IMR-90 (cell line): ENCODE results near the gene CRIM1. TPM values are rescaled to one million over a fixed set of nuclear protein-coding genes. Genes with fewer than 3 reads are reported as not detected.
A peak's percentile ranks its signal among the peaks of the same experiment; 100 is the strongest.

Experiments used
- ATAC-seq: fragments of 200-7000 bp; cut with Tn5 transposase; 2 replicates; pipeline ENCODE4 v1.9.1; 2020; ENCODE audit warnings: low read depth, mild to moderate bottlenecking, moderate library complexity
- BruUV-seq: library from RNA; stranded (reverse); fragments of 400-500 nt; replicated peaks from 2 replicates; lab custom pipeline; 2021; lab: Mats Ljungman, UMichigan
- CTCF ChIA-PET: fragments of 300-600 bp; formaldehyde crosslinking; extraction: SDS; loops from one replicate; lab custom pipeline; 2021; ENCODE audit warnings: antibody characterized with exemption; lab: Yijun Ruan, JAX
- POLR2A ChIA-PET: fragments of 300-600 bp; sonication (Branson Sonifier 250); formaldehyde crosslinking; loops from one replicate; lab custom pipeline; 2022; ENCODE audit warnings: antibody characterized with exemption; ENCODE audit not compliant: unreplicated experiment; lab: Charles Lee
- DNase-seq: peaks from one replicate; pipeline ENCODE4 v3.0.0; 2013
- H2AFZ ChIP-seq: replicated peaks from 2 replicates; pipeline ENCODE3; 2013; ENCODE audit warnings: low read length, mild to moderate bottlenecking; ENCODE audit not compliant: poor library complexity
- H2AK5ac ChIP-seq: 2 replicates; pipeline ENCODE4 v1.6.1; 2013; ENCODE audit warnings: low read depth, low read length, inconsistent platforms
- H2AK9ac ChIP-seq: replicated peaks from 2 replicates; pipeline ENCODE3; 2013; ENCODE audit warnings: mild to moderate bottlenecking, low read depth, low read length, moderate library complexity; ENCODE audit not compliant: poor library complexity
- H2BK120ac ChIP-seq: 2 replicates; pipeline ENCODE4 v1.6.1; 2013; ENCODE audit warnings: low read depth, low read length, inconsistent platforms
- H2BK15ac ChIP-seq: 3 replicates; pipeline ENCODE4 v1.6.1; 2013; ENCODE audit warnings: low read depth, low read length, inconsistent platforms
- H2BK20ac ChIP-seq: 2 replicates; pipeline ENCODE4 v1.6.1; 2013; ENCODE audit warnings: low read depth, mild to moderate bottlenecking, inconsistent platforms, low read length, moderate library complexity
- H2BK5ac ChIP-seq: 2 replicates; pipeline ENCODE4 v1.6.1; 2013; ENCODE audit warnings: mild to moderate bottlenecking, low read depth, low read length, inconsistent platforms; ENCODE audit not compliant: poor library complexity, severe bottlenecking
- H3K14ac ChIP-seq: replicated peaks from 2 replicates; pipeline ENCODE4 v1.6.1; 2013; ENCODE audit warnings: low read depth, low read length, inconsistent platforms
- H3K18ac ChIP-seq: 2 replicates; pipeline ENCODE4 v1.6.1; 2013; ENCODE audit warnings: low read depth, low read length, control low read depth
- H3K23ac ChIP-seq: 2 replicates; pipeline ENCODE4 v1.6.1; 2013; ENCODE audit warnings: low read depth, low read length, inconsistent platforms
- H3K27ac ChIP-seq: 2 replicates; pipeline ENCODE4 v1.5.1; 2013; ENCODE audit warnings: mild to moderate bottlenecking, control low read depth, low read length; ENCODE audit not compliant: insufficient read depth
- H3K27me3 ChIP-seq: 2 replicates; pipeline ENCODE4 v1.6.1; 2013; ENCODE audit warnings: low read length; ENCODE audit not compliant: control insufficient read depth, insufficient read depth
- H3K36me3 ChIP-seq: 2 replicates; pipeline ENCODE4 v1.6.1; 2013; ENCODE audit warnings: low read length, mixed read lengths; ENCODE audit not compliant: control insufficient read depth, insufficient read depth
- H3K4ac ChIP-seq: 2 replicates; pipeline ENCODE4 v1.6.1; 2013; ENCODE audit warnings: low read depth, low read length, inconsistent platforms
- H3K4me1 ChIP-seq: 2 replicates; pipeline ENCODE4 v1.6.1; 2013; ENCODE audit warnings: low read length, mixed read lengths; ENCODE audit not compliant: control insufficient read depth, insufficient read depth
- H3K4me2 ChIP-seq: 2 replicates; pipeline ENCODE4 v1.6.1; 2013; ENCODE audit warnings: low read depth, mild to moderate bottlenecking, control low read depth, low read length, moderate library complexity
- H3K4me3 ChIP-seq: 2 replicates; pipeline ENCODE4 v1.5.1; 2013; ENCODE audit warnings: low read depth, mild to moderate bottlenecking, control low read depth, low read length, moderate library complexity; ENCODE audit not compliant: insufficient read depth
- H3K56ac ChIP-seq: 2 replicates; pipeline ENCODE4 v1.6.1; 2013; ENCODE audit warnings: low read length, inconsistent platforms; ENCODE audit not compliant: insufficient read depth; ENCODE audit errors: extremely low read depth
- H3K79me1 ChIP-seq, 2 experiments: 2 replicates each; pipeline ENCODE4 v1.6.1; 2013; ENCODE audit warnings: low read length in 2 of 2, inconsistent platforms in 1 of 2, low read depth in 1 of 2
- H3K9ac ChIP-seq: 2 replicates; pipeline ENCODE4 v1.6.1; 2013; ENCODE audit warnings: low read depth, low read length, control low read depth
- H3K9me1 ChIP-seq: 2 replicates; pipeline ENCODE4 v1.6.1; 2013; ENCODE audit warnings: low read length, inconsistent platforms; ENCODE audit not compliant: insufficient read depth
- H3K9me3 ChIP-seq: 2 replicates; pipeline ENCODE4 v1.6.1; 2013; ENCODE audit warnings: low read length; ENCODE audit not compliant: control insufficient read depth, insufficient read depth
- H4K20me1 ChIP-seq: 2 replicates; pipeline ENCODE4 v1.6.1; 2013; ENCODE audit warnings: low read length, inconsistent platforms; ENCODE audit not compliant: insufficient read depth
- H4K5ac ChIP-seq: 2 replicates; pipeline ENCODE4 v1.6.1; 2013; ENCODE audit warnings: mild to moderate bottlenecking, low read depth, low read length, control low read depth
- H4K8ac ChIP-seq, 2 experiments: 2 replicates each; pipeline ENCODE4 v1.6.1; 2013; ENCODE audit warnings: low read depth in 2 of 2, low read length in 2 of 2, control low read depth in 1 of 2, inconsistent platforms in 1 of 2
- H4K91ac ChIP-seq: 2 replicates; pipeline ENCODE4 v1.6.1; 2013; ENCODE audit warnings: low read depth, low read length, inconsistent platforms; ENCODE audit not compliant: insufficient read depth
- CEBPB ChIP-seq: IDR thresholded peaks from 2 replicates; pipeline ENCODE4 v1.6.1; 2012; ENCODE audit warnings: low read depth, low read length, improper control_type of control experiment
- CTCF ChIP-seq: conservative IDR thresholded peaks from 2 replicates; pipeline ENCODE4 v1.5.1; 2012; ENCODE audit warnings: mild to moderate bottlenecking, low read depth, low read length, improper control_type of control experiment
- RAD21 ChIP-seq: IDR thresholded peaks from 2 replicates; pipeline ENCODE4 v1.6.1; 2012; ENCODE audit warnings: low read length, improper control_type of control experiment
- SMC3 ChIP-seq: fragments of 150-350 bp; IDR thresholded peaks from 2 replicates; pipeline ENCODE4 v1.6.1; 2016; ENCODE audit warnings: low read depth, mild to moderate bottlenecking, antibody characterized with exemption, low read length, moderate library complexity
- WGBS, 2 experiments: methylation state at CpG; one replicate each; pipeline versions ENCODE4 v1.1.5 to v1.1.7; 2013; ENCODE audit warnings: missing lambda C conversion rate in 2 of 2; ENCODE audit not compliant: insufficient read length in 1 of 2; ENCODE audit errors: extremely low coverage in 2 of 2; 5-methylcytosine and 5-hydroxymethylcytosine counted together
- dilution Hi-C: fragments of 300-500 bp; cut with HindIII; formaldehyde crosslinking; loops from one replicate; pipeline ENCODE4 v1.14.3; 2018; ENCODE audit warnings: low sequenced_read_pairs; ENCODE audit not compliant: unreplicated experiment
- in situ Hi-C: fragments of 300-500 bp; cut with MboI; formaldehyde crosslinking; loops from 3 replicates; pipeline ENCODE4 v1.14.3; 2019; ENCODE audit warnings: low sequenced_read_pairs, inconsistent platforms, mixed read lengths
- intact Hi-C: fragments of 100-400 bp; cut with micrococcal nuclease; formaldehyde crosslinking; loops from 2 replicates; pipeline ENCODE4 v1.10.0; 2022
- polyA plus RNA-seq, 3 experiments: library from polyadenylated mRNA; depleted of rRNA; stranded (reverse); fragments of >200 nt; gene quantifications; 2 replicates each; pipeline ENCODE4 v1.2.3, GENCODE V29; 2012; ENCODE audit warnings: low replicate concordance in 1 of 3
- total RNA-seq: library from RNA; depleted of rRNA; stranded (reverse); fragments of >200 nt; gene quantifications from 2 replicates; pipeline ENCODE4 v1.2.3, GENCODE V29; 2012

Gene CRIM1
- total and polyA plus RNA-seq, 2 of the 4 experiments (the other 2 are of a cell fraction), result 285 to 490 TPM

DNA sequence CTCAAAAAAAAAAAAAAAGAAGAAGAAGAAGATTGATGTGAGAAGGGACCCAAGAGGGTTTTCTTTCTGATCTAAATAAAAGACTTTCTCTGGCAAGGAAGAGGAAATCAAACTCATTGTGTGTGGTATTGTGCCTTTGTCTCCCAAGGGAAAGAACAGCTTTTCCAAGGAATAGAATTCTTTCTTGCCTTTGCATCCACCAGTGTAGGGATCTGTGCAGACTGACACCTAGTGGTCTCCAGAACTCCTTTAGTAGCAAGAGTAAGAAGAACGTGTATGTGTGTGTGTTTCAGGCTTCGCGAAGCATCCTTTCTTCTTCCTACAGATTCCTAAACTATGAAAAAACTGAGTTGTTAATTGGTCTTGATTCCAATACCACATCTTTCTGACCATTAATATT is 33.5 kb upstream of the CRIM1 start:
- Histone ChIP-seq H3K4me3 (no peak overlapping the region), H3K9ac (no peak overlapping the region), H4K20me1 (no peaks in the 10 kb centered on the region), H2AK9ac (no peak overlapping the region), H4K8ac (no peak overlapping the region), H2BK5ac (no peak overlapping the region), H3K27ac (no peak overlapping the region), H2BK15ac (no peak overlapping the region), H3K4ac (no peak overlapping the region), H3K36me3 (no peaks in the 10 kb centered on the region), H2BK20ac (no peak overlapping the region), H2AFZ (no peak overlapping the region), H3K56ac (no peak overlapping the region), H3K4me2 (no peak overlapping the region), H2BK120ac (no peak overlapping the region), H3K14ac (no peak overlapping the region), H3K23ac (no peak overlapping the region), H2AK5ac (no peak overlapping the region), H3K27me3 (peaks cover 6% of the 10 kb centered on the region; the same call in 1 of the 2 replicates), H3K79me1 (no peaks in the 10 kb centered on the region), H4K91ac (no peak overlapping the region), H4K5ac (no peak overlapping the region), H3K9me1 (no peaks in the 10 kb centered on the region), H3K4me1 (no peaks in the 10 kb centered on the region), H3K9me3 (no peaks in the 10 kb centered on the region), H3K18ac (no peak overlapping the region)
- peak; percentile 91 for ATAC-seq
- WGBS, 2 experiments, result no CpG with 5 or more reads among the region's 3 CpGs
- peak; percentile 70 for DNase-seq
- ChIA-PET CTCF (interaction anchor here (0.8 to 1.2 kb wide), 7 partner anchors 11 to 36 kb away, joined by 3 to 5 read pairs (median 4); no protein-coding TSS in a partner anchor), POLR2A (interaction anchor here (0.6 kb wide), 1 partner anchor 28 kb away, joined by 5 read pairs; no protein-coding TSS in a partner anchor)
- in situ Hi-C loops, result no loop called here
- BruUV-seq, result no TSS peak
- dilution Hi-C loops, result no loop called here
- intact Hi-C loops, result loop anchor here (1.0 to 10.0 kb wide), 2 partner anchors 349 to 447 kb away; no protein-coding TSS in a partner anchor
- TF ChIP-seq CEBPB (no peak), RAD21 (peak; percentile 72), CTCF (peak; percentile 57), SMC3 (peak; percentile 50)
